ENCODE measurements around the gene CIPC. TPM values are rescaled to one million over a fixed set of nuclear protein-coding genes. Genes with fewer than 3 reads are reported as not detected.
A peak's percentile ranks its signal among the peaks of the same experiment; 100 is the strongest.

CIPC gene
- total RNA-seq, 1 donor from 2014 or later: 22.5 TPM

DNA sequence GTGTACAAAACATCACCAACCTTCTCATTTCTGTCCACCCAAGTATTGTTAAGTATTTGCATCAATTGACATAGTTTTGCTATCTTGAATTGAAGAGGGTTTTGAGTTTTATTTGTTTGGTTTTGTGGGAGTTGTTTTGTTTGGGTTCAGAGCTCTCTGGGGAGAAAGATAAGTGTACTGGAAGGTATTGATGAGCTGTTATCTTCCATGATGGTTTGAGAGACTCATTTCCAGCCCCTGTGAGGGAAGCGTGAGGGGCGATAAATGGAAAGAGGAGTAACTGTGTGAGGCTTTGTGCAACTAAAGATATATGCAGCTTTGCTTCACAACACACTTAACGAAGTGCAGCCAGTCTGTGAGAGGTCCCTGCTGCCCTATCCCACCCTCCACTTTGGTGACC is 15.7 kb upstream of the CIPC start:
- Histone ChIP-seq H2AFZ (replicated peaks) (no peak overlapping the region), H3K36me3 (no peaks in the 10 kb centered on the region), H3K4me2 (no peak overlapping the region), H4K20me1 (ENCODE audit: low read depth) (no peaks in the 10 kb centered on the region), H3K79me2 (ENCODE audit: low read depth) (no peaks in the 10 kb centered on the region), H3F3A (ENCODE audit: low read depth) (peaks cover 24% of the 10 kb centered on the region), H3K9me3 (ENCODE audit: low read depth) (no peaks in the 10 kb centered on the region), H3K4me3 (no peak overlapping the region), H3K9ac (no peak overlapping the region), H3K4me1 (peaks cover 35% of the 10 kb centered on the region), H3K27me3 (no peaks in the 10 kb centered on the region), H3K27ac (no peak overlapping the region)
- H3K27ac Mint-ChIP-seq: peak overlapping the region; percentile 8
- DNase-seq (ENCODE audit: low spot score): no peak
- peaks cover 2% of the 10 kb centered on the region for H3K27me3 Mint-ChIP-seq (ENCODE audit: insufficient read depth, low read depth)
- peaks cover 34% of the 10 kb centered on the region for H3K4me1 Mint-ChIP-seq
- H3K36me3 Mint-ChIP-seq: peaks cover 2% of the 10 kb centered on the region
- H3K9me3 Mint-ChIP-seq: peaks cover 14% of the 10 kb centered on the region
- TF ChIP-seq, protein P1, sequence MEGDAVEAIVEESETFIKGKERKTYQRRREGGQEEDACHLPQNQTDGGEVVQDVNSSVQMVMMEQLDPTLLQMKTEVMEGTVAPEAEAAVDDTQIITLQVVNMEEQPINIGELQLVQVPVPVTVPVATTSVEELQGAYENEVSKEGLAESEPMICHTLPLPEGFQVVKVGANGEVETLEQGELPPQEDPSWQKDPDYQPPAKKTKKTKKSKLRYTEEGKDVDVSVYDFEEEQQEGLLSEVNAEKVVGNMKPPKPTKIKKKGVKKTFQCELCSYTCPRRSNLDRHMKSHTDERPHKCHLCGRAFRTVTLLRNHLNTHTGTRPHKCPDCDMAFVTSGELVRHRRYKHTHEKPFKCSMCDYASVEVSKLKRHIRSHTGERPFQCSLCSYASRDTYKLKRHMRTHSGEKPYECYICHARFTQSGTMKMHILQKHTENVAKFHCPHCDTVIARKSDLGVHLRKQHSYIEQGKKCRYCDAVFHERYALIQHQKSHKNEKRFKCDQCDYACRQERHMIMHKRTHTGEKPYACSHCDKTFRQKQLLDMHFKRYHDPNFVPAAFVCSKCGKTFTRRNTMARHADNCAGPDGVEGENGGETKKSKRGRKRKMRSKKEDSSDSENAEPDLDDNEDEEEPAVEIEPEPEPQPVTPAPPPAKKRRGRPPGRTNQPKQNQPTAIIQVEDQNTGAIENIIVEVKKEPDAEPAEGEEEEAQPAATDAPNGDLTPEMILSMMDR (IDR thresholded peaks at IDR 0.05): no peak
- TF ChIP-seq EZH2 (IDR thresholded peaks at IDR 0.05): no peak
- no peak for TF ChIP-seq EZH2phosphoT487 (IDR thresholded peaks at IDR 0.05)
- no peak overlapping the region for H3K4me3 Mint-ChIP-seq

DNA sequence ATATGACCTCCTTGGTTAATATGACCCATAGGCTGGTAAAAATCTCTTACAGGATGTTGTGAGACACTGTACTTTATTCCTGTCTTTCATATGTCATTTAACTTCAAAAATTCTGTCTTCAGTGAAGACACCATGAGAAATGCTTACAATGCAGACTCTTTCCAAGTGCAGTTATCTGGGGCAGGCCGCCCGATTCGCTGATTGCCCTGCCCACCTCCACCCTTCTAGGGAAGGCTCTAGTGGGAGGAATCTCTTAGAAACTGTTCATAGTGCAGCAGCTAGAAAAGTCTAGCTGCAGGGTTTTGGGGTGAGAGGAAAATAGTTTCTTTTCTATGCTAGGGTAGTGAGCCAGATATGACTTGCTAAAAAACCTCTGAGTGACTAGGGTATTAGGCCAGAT is 15.0 kb upstream of the CIPC start:
- Mint-ChIP-seq H3K4me3 (no peak overlapping the region), H3K4me1 (peaks cover 41% of the 10 kb centered on the region), H3K27me3 (ENCODE audit: insufficient read depth, low read depth) (peaks cover 2% of the 10 kb centered on the region), H3K27ac (peak overlapping the region; percentile 83), H3K36me3 (peaks cover 2% of the 10 kb centered on the region), H3K9me3 (peaks cover 14% of the 10 kb centered on the region)
- Histone ChIP-seq H3K9ac (no peak overlapping the region), H3K27me3 (no peaks in the 10 kb centered on the region), H3K36me3 (no peaks in the 10 kb centered on the region), H3K27ac (no peak overlapping the region), H4K20me1 (ENCODE audit: low read depth) (no peaks in the 10 kb centered on the region), H2AFZ (replicated peaks) (no peak overlapping the region), H3K4me2 (no peak overlapping the region), H3F3A (ENCODE audit: low read depth) (peaks cover 28% of the 10 kb centered on the region), H3K79me2 (ENCODE audit: low read depth) (no peaks in the 10 kb centered on the region), H3K9me3 (ENCODE audit: low read depth) (no peaks in the 10 kb centered on the region), H3K4me3 (no peak overlapping the region), H3K4me1 (peaks cover 42% of the 10 kb centered on the region)
- DNase-seq (ENCODE audit: low spot score): no peak
- TF ChIP-seq, protein P1 (IDR thresholded peaks at IDR 0.05): no peak
- TF ChIP-seq EZH2 (IDR thresholded peaks at IDR 0.05) (no peak), EZH2phosphoT487 (IDR thresholded peaks at IDR 0.05) (no peak)

DNA sequence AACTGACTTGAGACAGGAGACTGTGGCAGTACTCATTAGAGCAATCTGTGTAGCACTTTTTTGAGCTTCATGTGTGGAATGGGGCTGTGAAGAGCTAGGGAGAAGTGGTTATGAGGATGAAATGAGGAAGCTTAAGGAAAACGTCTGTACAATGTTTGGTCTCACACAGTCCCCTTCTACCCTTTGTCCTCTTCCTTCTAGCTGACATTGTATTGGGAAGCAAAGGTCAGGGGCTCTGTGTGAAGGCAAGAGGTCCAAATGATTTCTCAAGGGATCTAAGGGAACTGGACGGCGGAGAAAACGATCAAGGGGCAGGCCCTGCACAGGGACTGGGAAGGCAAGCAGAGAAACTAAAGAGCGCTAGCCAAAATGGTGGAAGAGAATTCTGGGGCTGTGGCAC is 13.1 kb upstream of the CIPC start:
- no peaks in the 10 kb centered on the region for H3K27me3 Mint-ChIP-seq (ENCODE audit: insufficient read depth, low read depth)
- H3K79me2 ChIP-seq (ENCODE audit: low read depth): no peaks in the 10 kb centered on the region
- H3K36me3 ChIP-seq: no peaks in the 10 kb centered on the region
- H3K4me2 ChIP-seq: peak overlapping the region; percentile 61
- no peak overlapping the region for H3K4me3 ChIP-seq
- no peaks in the 10 kb centered on the region for H4K20me1 ChIP-seq (ENCODE audit: low read depth)
- H3K27ac ChIP-seq: peak overlapping the region; percentile 89
- H3K4me1 ChIP-seq: peaks cover 49% of the 10 kb centered on the region
- peak overlapping the region; percentile 80 for H2AFZ ChIP-seq (replicated peaks)
- peaks cover 2% of the 10 kb centered on the region for H3K36me3 Mint-ChIP-seq
- peaks cover 46% of the 10 kb centered on the region for H3K4me1 Mint-ChIP-seq
- H3K4me3 Mint-ChIP-seq: peak overlapping the region; percentile 80
- peak; percentile 28 for DNase-seq (ENCODE audit: low spot score)
- H3K27me3 ChIP-seq: no peaks in the 10 kb centered on the region
- peaks cover 28% of the 10 kb centered on the region for H3F3A ChIP-seq (ENCODE audit: low read depth)
- peaks cover 12% of the 10 kb centered on the region for H3K9me3 Mint-ChIP-seq
- no peaks in the 10 kb centered on the region for H3K9me3 ChIP-seq (ENCODE audit: low read depth)
- peak overlapping the region; percentile 100 for H3K27ac Mint-ChIP-seq
- H3K9ac ChIP-seq: no peak overlapping the region
- TF ChIP-seq, protein P1 (IDR thresholded peaks at IDR 0.05): no peak
- TF ChIP-seq EZH2phosphoT487 (IDR thresholded peaks at IDR 0.05) (no peak), EZH2 (IDR thresholded peaks at IDR 0.05) (no peak)

All from neural progenitor cell (in vitro differentiated cells).